ENCODE results near the gene LZTS3.
A peak's percentile ranks its signal among the peaks of the same experiment; 100 is the strongest.
"Not testable (repeated sequence)": the region's sequence is repeated elsewhere in the genome, so short reads cannot be mapped to it uniquely, and the experiment has no call there.

The LZTS3 gene

GRCh38 chr20:3194617-3195280 is 21.4 kb upstream of the LZTS3 start:
- in situ Hi-C loops (cut with HindIII; ENCODE audit: low pct_ligation_motif_present, low pct_unique_long_range_greater_than_20kb, low sequenced_read_pairs): no loop called here

GRCh38 chr20:3193806-3194616 is 20.7 kb upstream of the LZTS3 start:
- in situ Hi-C loops (cut with HindIII; ENCODE audit: low pct_ligation_motif_present, low pct_unique_long_range_greater_than_20kb, low sequenced_read_pairs): no loop called here
- DNase-seq: no peak

More at GRCh38 chr20:3194617-3195280, 21.4 kb upstream of the LZTS3 start:
- no peak for DNase-seq

GRCh38 chr20:3192226-3193015 is 19.1 kb upstream of the LZTS3 start:
- DNase-seq: no peak
- in situ Hi-C loops (cut with HindIII; ENCODE audit: low pct_ligation_motif_present, low pct_unique_long_range_greater_than_20kb, low sequenced_read_pairs): no loop called here

DNA sequence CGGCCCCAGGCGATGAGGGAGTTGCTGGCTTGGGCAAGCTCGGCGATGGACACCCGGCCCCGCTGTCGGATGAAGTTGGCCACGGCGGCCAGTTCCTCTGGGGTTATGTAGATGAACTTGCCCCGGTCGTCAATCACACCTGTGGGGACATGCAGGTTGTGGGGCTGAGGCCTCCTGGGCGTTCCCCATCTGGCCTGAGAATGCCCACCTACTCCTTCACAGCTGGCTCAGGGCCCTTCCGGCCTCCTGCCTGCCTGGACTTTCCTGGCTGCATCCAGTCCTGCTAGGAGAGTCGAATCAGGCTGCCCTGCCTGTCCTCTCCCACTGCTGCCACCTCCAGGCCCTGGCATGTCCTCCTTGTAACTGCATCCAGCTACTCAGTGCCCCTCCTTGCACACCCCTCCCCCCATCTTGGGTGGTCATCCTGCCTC is 17.3 kb upstream of the LZTS3 start:
- DNase-seq: no peak
- in situ Hi-C loops (cut with HindIII; ENCODE audit: low pct_ligation_motif_present, low pct_unique_long_range_greater_than_20kb, low sequenced_read_pairs): no loop called here

GRCh38 chr20:3189561-3190131 is 16.3 kb upstream of the LZTS3 start:
- in situ Hi-C loops (cut with HindIII; ENCODE audit: low pct_ligation_motif_present, low pct_unique_long_range_greater_than_20kb, low sequenced_read_pairs): no loop called here
- no peak for DNase-seq

GRCh38 chr20:3188823-3189413 is 15.6 kb upstream of the LZTS3 start:
- no peak for DNase-seq
- in situ Hi-C loops (cut with HindIII; ENCODE audit: low pct_ligation_motif_present, low pct_unique_long_range_greater_than_20kb, low sequenced_read_pairs): no loop called here

DNA sequence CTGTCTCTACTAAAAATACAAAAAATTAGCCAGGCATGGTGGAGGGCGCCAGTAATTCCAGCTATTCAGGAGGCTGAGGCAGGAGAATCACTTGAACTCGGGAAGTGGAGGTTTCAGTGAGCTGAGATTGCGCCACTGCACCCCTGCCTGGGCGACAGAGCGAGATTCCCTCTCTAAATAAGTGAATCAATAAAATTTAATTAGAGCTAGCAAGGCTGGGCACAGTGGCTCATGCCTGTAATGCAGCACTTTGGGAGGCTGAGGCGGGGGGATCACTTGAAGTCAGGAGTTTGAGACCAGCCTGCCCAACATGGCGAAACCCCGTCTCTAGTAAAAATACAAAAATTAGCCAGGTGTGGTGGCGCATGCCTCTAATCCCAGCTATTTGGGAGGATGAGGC is 14.5 kb upstream of the LZTS3 start:
- DNase-seq; in situ Hi-C loops (cut with HindIII; ENCODE audit: low pct_ligation_motif_present, low pct_unique_long_range_greater_than_20kb, low sequenced_read_pairs): not testable (repeated sequence)

GRCh38 chr20:3183896-3184612 is 10.7 kb upstream of the LZTS3 start:
- DNase-seq: no peak
- in situ Hi-C loops (cut with HindIII; ENCODE audit: low pct_ligation_motif_present, low pct_unique_long_range_greater_than_20kb, low sequenced_read_pairs): no loop called here

DNA sequence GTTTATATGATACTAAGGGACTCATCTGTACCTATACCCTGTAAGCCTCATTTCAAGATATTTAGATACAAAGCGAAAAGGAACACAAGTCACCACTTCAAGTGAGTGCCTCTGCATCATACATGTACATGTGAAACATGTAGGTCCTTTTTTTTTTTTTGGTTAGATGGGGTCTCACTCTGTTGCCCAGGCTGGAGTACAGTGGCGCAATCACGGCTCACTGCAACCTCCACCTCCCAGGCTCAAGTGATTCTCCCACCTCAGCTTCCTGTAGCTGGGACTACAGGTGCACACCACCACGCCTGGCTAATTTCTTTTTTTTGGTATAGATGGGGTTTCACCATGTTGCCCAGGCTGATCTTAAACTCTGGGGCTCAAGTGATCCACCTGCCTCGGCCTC is 9.1 kb upstream of the LZTS3 start:
- in situ Hi-C loops (cut with HindIII; ENCODE audit: low pct_ligation_motif_present, low pct_unique_long_range_greater_than_20kb, low sequenced_read_pairs); DNase-seq: not testable (repeated sequence)

- in situ Hi-C loops (cut with HindIII; ENCODE audit: low pct_ligation_motif_present, low pct_unique_long_range_greater_than_20kb, low sequenced_read_pairs): no loop called here
- DNase-seq: no peak
Measured at GRCh38 chr20:3181270-3181669, 7.9 kb upstream of the LZTS3 start.

GRCh38 chr20:3180319-3180718 is 7.0 kb upstream of the LZTS3 start:
- in situ Hi-C loops (cut with HindIII; ENCODE audit: low pct_ligation_motif_present, low pct_unique_long_range_greater_than_20kb, low sequenced_read_pairs): no loop called here
- no peak for DNase-seq

- no peak for DNase-seq
- in situ Hi-C loops (cut with HindIII; ENCODE audit: low pct_ligation_motif_present, low pct_unique_long_range_greater_than_20kb, low sequenced_read_pairs): no loop called here
Measured at GRCh38 chr20:3177746-3178485, 4.6 kb upstream of the LZTS3 start.

- in situ Hi-C loops (cut with HindIII; ENCODE audit: low pct_ligation_motif_present, low pct_unique_long_range_greater_than_20kb, low sequenced_read_pairs): no loop called here
- no peak for DNase-seq
Measured at GRCh38 chr20:3175270-3175669, 1.9 kb upstream of the LZTS3 start.

- in situ Hi-C loops (cut with HindIII; ENCODE audit: low pct_ligation_motif_present, low pct_unique_long_range_greater_than_20kb, low sequenced_read_pairs): no loop called here
- DNase-seq: no peak
Measured at GRCh38 chr20:3174442-3175261, 1.3 kb upstream of the LZTS3 start.

GRCh38 chr20:3173610-3174441 is 477 bp upstream of the LZTS3 start:
- in situ Hi-C loops (cut with HindIII; ENCODE audit: low pct_ligation_motif_present, low pct_unique_long_range_greater_than_20kb, low sequenced_read_pairs): no loop called here
- DNase-seq: peak; percentile 82
